NCI-H345 treated with DMSO at 0.1 percent for 48 hours (cell line): ENCODE results near the gene ZCCHC17.
A peak's percentile ranks its signal among the peaks of the same experiment; 100 is the strongest.
"Not testable (repeated sequence)": the region's sequence is repeated elsewhere in the genome, so short reads cannot be mapped to it uniquely, and the experiment has no call there.

Experiments
- DNase-seq: peaks from one replicate; lab custom pipeline; 2025; ENCODE audit not compliant: unreplicated experiment; lab: John Stamatoyannopoulos, UW

Gene ZCCHC17

GRCh38 chr1:31296486-31297276 lies at the start of gene ZCCHC17, which contains the start of gene SNRNP40:
ZCCHC17 (plus strand) TSS chr1:31297032; CDS start chr1:31310099, 13,067 bp downstream.
SNRNP40 (minus strand) TSS chr1:31296788; CDS start chr1:31296751, 37 bp downstream.
- peak; percentile 99 for DNase-seq

- no peak for DNase-seq
Observed at GRCh38 chr1:31248276-31248675, 48.6 kb upstream of the ZCCHC17 start.

GRCh38 chr1:31249854-31250253 lies 47.0 kb upstream of the ZCCHC17 start:
- DNase-seq, result no peak

GRCh38 chr1:31257213-31257612 lies 39.6 kb upstream of the ZCCHC17 start:
- no peak for DNase-seq

- no peak for DNase-seq
Observed at GRCh38 chr1:31258581-31258980, 38.3 kb upstream of the ZCCHC17 start.

- no peak for DNase-seq
Observed at GRCh38 chr1:31259746-31260145, 37.1 kb upstream of the ZCCHC17 start.

GRCh38 chr1:31261916-31262315 lies 34.9 kb upstream of the ZCCHC17 start:
- no peak for DNase-seq

- not testable (repeated sequence) for DNase-seq
Observed at GRCh38 chr1:31262393-31262792, 34.4 kb upstream of the ZCCHC17 start.

- no peak for DNase-seq
Observed at GRCh38 chr1:31263408-31263807, 33.4 kb upstream of the ZCCHC17 start.

- no peak for DNase-seq
Observed at GRCh38 chr1:31264790-31265386, 31.9 kb upstream of the ZCCHC17 start.

GRCh38 chr1:31266547-31266946 lies 30.3 kb upstream of the ZCCHC17 start:
- no peak for DNase-seq

GRCh38 chr1:31272369-31272768 lies 24.5 kb upstream of the ZCCHC17 start:
- DNase-seq, result no peak

GRCh38 chr1:31273619-31274018 lies 23.2 kb upstream of the ZCCHC17 start:
- no peak for DNase-seq

- not testable (repeated sequence) for DNase-seq
Observed at GRCh38 chr1:31282426-31282825, 14.4 kb upstream of the ZCCHC17 start.

GRCh38 chr1:31287791-31288190 lies 9.0 kb upstream of the ZCCHC17 start:
- not testable (repeated sequence) for DNase-seq

- DNase-seq, result no peak
Observed at GRCh38 chr1:31289021-31289420, 7.8 kb upstream of the ZCCHC17 start.

- no peak for DNase-seq
Observed at GRCh38 chr1:31295874-31296485, 852 bp upstream of the ZCCHC17 start.

- no peak for DNase-seq
Observed at GRCh38 chr1:31297277-31298247, 730 bp downstream of the ZCCHC17 start.

GRCh38 chr1:31299365-31299764 lies 2.5 kb downstream of the ZCCHC17 start:
- DNase-seq, result no peak

- no peak for DNase-seq
Observed at GRCh38 chr1:31300193-31300592, 3.4 kb downstream of the ZCCHC17 start.
